Skeletal muscle satellite cell (primary cell): ENCODE measurements around the gene PRPF19. TPM values are rescaled to one million over a fixed set of nuclear protein-coding genes. Genes with fewer than 3 reads are reported as not detected.
A peak's percentile ranks its signal among the peaks of the same experiment; 100 is the strongest.

ENCODE experiments used
- H3K27me3 ChIP-seq: 2 replicates; pipeline ENCODE4 v1.7.0; 2013; ENCODE audit warnings: low read length; ENCODE audit not compliant: control insufficient read depth, insufficient read depth
- H3K36me3 ChIP-seq: 2 replicates; pipeline ENCODE4 v1.7.0; 2013; ENCODE audit warnings: mild to moderate bottlenecking, control low read depth, low read length; ENCODE audit not compliant: insufficient read depth
- H3K4me1 ChIP-seq: 2 replicates; pipeline ENCODE4 v1.7.0; 2013; ENCODE audit warnings: low read length; ENCODE audit not compliant: control insufficient read depth, insufficient read depth
- H3K4me2 ChIP-seq: 2 replicates; pipeline ENCODE4 v1.7.0; 2013; ENCODE audit warnings: mild to moderate bottlenecking, low read length
- H3K4me3 ChIP-seq: 2 replicates; pipeline ENCODE4 v1.7.0; 2013; ENCODE audit warnings: low read length
- H3K9ac ChIP-seq: 2 replicates; pipeline ENCODE4 v1.7.0; 2013; ENCODE audit warnings: mild to moderate bottlenecking, low read depth, low read length, moderate library complexity
- H3K9me3 ChIP-seq: replicated peaks from 2 replicates; pipeline ENCODE4 v1.7.0; 2013; ENCODE audit warnings: mild to moderate bottlenecking, control low read depth, low read length
- total RNA-seq: library from RNA; depleted of rRNA; stranded (reverse); fragments of >200 nt; gene quantifications from 2 replicates; pipeline ENCODE4 v1.2.3, GENCODE V29; 2012; rRNA removed

The PRPF19 gene
- total RNA-seq: 60.1 and 74.9 TPM in 2 replicates

DNA sequence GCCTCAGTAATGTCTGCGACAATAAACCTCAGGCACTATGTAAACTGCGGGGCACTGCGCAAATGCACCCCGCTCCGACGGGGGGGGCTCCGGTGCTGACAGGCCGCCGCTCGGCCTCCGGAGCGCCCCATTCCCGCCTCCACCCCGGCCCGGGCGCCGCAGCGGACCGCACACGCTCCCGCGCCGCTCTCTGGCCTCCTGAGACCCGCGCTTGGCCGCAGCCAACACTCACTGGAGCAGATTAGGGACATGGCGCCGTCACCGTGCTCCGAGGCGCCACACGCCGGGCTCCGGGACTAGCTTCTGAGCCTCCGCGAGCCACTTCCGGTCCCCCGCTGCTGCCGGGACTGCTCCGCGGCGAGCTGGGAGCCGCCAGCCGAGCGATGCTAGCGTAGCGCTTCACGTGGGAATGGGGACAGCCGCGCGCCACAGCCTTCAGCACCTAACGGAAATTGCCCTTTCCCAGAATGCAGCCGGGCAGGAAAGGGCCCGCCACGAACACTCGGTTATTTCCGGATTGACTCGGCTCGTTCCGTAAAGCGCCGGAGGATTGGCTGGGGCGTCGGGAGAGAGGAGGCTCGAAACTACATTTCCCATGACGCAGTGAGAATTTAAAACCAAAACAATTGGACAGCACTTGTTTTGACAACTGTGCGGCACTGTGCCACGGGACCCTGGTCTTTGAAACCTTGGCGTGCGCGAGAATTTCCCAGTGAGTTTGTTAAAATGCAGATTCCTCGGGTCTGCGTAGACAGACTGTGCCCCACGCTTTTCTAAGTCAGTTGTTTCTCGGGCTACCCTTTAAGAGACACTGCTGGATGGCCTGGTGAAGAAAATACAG, at the start of gene PRPF19:
Gene PRPF19, minus strand, starts transcription at position 454 of the 841 bp plus-strand sequence. Its CDS starts 203 bp downstream, at position 251.
- Histone ChIP-seq H3K36me3 (peaks cover 23% of the 10 kb centered on the region), H3K9ac (peak within 1 kb of the TSS; percentile 99), H3K27me3 (peaks cover 25% of the 10 kb centered on the region), H3K4me2 (peak within 1 kb of the TSS; percentile 88), H3K4me3 (peak within 1 kb of the TSS; percentile 94), H3K4me1 (peaks cover 16% of the 10 kb centered on the region), H3K9me3 (no peaks in the 10 kb centered on the region)

DNA sequence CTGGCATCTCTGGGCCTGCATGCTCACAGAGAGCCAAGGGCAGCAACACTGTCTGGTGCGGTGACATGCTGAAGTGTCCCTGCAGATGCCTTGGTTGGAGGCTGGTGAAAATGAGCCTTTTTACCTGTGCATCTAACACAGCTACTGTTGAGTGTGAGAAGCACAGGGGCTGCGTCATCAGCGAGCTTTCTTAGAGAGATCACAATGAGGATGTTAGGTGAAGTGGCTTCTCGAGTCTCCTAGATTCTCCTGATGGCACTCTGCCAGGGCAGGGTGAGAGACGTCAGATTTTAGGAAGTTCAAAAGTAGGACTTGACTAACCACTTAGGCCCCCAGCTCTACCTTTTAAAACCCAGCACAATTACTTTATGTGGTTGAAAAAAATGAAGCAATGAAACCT, 49.2 kb upstream of the PRPF19 start:
- Histone ChIP-seq H3K9ac (no peak overlapping the region), H3K4me3 (no peak overlapping the region), H3K4me2 (no peak overlapping the region), H3K36me3 (no peaks in the 10 kb centered on the region), H3K9me3 (no peaks in the 10 kb centered on the region), H3K27me3 (peaks cover 16% of the 10 kb centered on the region), H3K4me1 (peaks cover 12% of the 10 kb centered on the region)

DNA sequence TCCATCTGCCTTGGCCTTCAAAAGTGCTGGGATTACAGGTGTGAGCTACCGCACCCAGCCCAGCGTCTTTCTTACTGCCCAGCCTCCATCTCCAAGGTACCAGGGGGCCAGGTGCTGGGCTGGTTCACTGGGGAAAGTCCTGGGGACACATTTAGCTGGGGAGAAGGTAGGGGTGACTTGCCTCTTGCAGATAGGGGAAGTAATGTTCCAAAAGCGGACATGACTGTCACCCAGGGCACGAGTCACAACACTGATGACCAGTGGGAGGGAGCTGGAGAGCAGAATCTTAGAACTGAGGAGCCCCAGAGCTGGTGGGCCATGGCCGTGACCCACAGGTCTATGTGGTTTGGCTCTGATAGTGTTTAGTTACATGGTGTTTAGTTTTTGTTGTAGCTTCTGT, 48.0 kb upstream of the PRPF19 start:
- H3K4me2 ChIP-seq: no peak overlapping the region
- no peak overlapping the region for H3K9ac ChIP-seq
- H3K4me1 ChIP-seq: peaks cover 12% of the 10 kb centered on the region
- H3K9me3 ChIP-seq: no peaks in the 10 kb centered on the region
- no peaks in the 10 kb centered on the region for H3K36me3 ChIP-seq
- H3K4me3 ChIP-seq: no peak overlapping the region
- peaks cover 9% of the 10 kb centered on the region for H3K27me3 ChIP-seq

DNA sequence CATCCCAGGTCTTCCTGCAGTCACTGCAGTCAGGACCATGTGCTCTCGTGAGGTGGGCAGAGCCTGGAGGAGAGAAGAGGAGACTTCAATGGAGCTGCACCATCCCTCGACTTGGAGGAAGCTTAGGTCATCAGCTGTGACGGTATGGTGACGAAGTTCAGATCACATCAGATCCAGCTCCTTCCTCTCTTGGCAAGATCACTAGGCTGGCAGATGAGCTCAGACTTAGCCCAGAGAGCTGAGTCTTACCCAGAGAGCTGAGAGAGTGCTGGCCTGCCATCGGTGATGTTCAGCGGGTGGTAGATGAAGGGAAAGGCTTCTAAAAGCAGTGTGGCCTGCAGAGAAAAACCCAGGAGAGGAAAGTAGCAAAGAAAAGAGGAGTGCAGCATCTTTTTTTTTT, 47.4 kb upstream of the PRPF19 start:
- Histone ChIP-seq H3K9ac (no peak overlapping the region), H3K4me3 (no peak overlapping the region), H3K9me3 (no peaks in the 10 kb centered on the region), H3K4me1 (peaks cover 12% of the 10 kb centered on the region), H3K27me3 (peaks cover 4% of the 10 kb centered on the region), H3K36me3 (no peaks in the 10 kb centered on the region), H3K4me2 (no peak overlapping the region)

DNA sequence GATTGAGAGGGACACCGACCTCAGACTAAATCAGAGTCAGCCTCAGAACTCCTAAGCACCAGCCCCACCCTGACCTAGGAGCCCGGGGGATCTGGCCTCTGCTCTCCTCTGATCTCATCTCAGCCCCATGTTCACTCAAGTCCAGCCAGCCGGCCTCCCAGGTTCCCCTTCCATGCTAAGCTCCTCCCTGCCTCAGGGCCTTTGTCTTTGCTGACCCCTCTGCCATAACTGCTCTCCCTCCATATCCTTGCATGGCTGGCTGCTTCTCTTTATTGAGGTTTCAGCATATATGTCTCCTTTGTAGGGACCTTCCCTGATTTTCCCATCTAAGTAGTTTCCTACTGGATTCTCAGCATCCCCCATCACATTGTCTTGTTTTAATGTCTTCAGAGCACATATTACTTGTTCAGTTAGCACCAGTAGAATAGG, 46.4 kb upstream of the PRPF19 start:
- peaks cover 4% of the 10 kb centered on the region for H3K27me3 ChIP-seq
- H3K9ac ChIP-seq: no peak overlapping the region
- peaks cover 12% of the 10 kb centered on the region for H3K4me1 ChIP-seq
- no peaks in the 10 kb centered on the region for H3K9me3 ChIP-seq
- peak overlapping the region; percentile 69 for H3K4me3 ChIP-seq
- H3K4me2 ChIP-seq: peak overlapping the region; percentile 89
- H3K36me3 ChIP-seq: no peaks in the 10 kb centered on the region

- peaks cover 12% of the 10 kb centered on the region for H3K4me1 ChIP-seq
- H3K9me3 ChIP-seq: no peaks in the 10 kb centered on the region
- no peaks in the 10 kb centered on the region for H3K36me3 ChIP-seq
- H3K27me3 ChIP-seq: peaks cover 4% of the 10 kb centered on the region
- H3K9ac ChIP-seq: peak within 1 kb of the TSS; percentile 83
- peak within 1 kb of the TSS; percentile 89 for H3K4me2 ChIP-seq
- peak within 1 kb of the TSS; percentile 69 for H3K4me3 ChIP-seq
These were observed 45.7 kb upstream of the PRPF19 start, which contains the start of gene SLC15A3 for GRCh38 chr11:60951904-60952741. SLC15A3 (minus strand) TSS chr11:60952176; CDS start chr11:60951551, 625 bp downstream.

- Histone ChIP-seq H3K36me3 (no peaks in the 10 kb centered on the region), H3K27me3 (peaks cover 4% of the 10 kb centered on the region), H3K4me1 (peaks cover 12% of the 10 kb centered on the region), H3K4me2 (peak overlapping the region; percentile 89), H3K9me3 (no peaks in the 10 kb centered on the region), H3K9ac (peak overlapping the region; percentile 83), H3K4me3 (peak overlapping the region; percentile 69)
These were observed 45.2 kb upstream of the PRPF19 start for GRCh38 chr11:60951606-60951903.

- H3K9me3 ChIP-seq: no peaks in the 10 kb centered on the region
- peak overlapping the region; percentile 89 for H3K4me2 ChIP-seq
- peak overlapping the region; percentile 69 for H3K4me3 ChIP-seq
- peaks cover 4% of the 10 kb centered on the region for H3K27me3 ChIP-seq
- H3K36me3 ChIP-seq: no peaks in the 10 kb centered on the region
- peak overlapping the region; percentile 83 for H3K9ac ChIP-seq
- H3K4me1 ChIP-seq: peaks cover 12% of the 10 kb centered on the region
These were observed 44.7 kb upstream of the PRPF19 start for GRCh38 chr11:60950933-60951605.

GRCh38 chr11:60950024-60950423, 43.6 kb upstream of the PRPF19 start:
- Histone ChIP-seq H3K9me3 (no peaks in the 10 kb centered on the region), H3K36me3 (no peaks in the 10 kb centered on the region), H3K27me3 (peaks cover 4% of the 10 kb centered on the region), H3K4me1 (peaks cover 12% of the 10 kb centered on the region), H3K9ac (no peak overlapping the region), H3K4me2 (no peak overlapping the region), H3K4me3 (no peak overlapping the region)

- H3K36me3 ChIP-seq: no peaks in the 10 kb centered on the region
- H3K27me3 ChIP-seq: peaks cover 4% of the 10 kb centered on the region
- no peak overlapping the region for H3K4me3 ChIP-seq
- peaks cover 12% of the 10 kb centered on the region for H3K4me1 ChIP-seq
- no peak overlapping the region for H3K9ac ChIP-seq
- no peak overlapping the region for H3K4me2 ChIP-seq
- H3K9me3 ChIP-seq: no peaks in the 10 kb centered on the region
These were observed 41.9 kb upstream of the PRPF19 start for GRCh38 chr11:60948250-60948649.

GRCh38 chr11:60947700-60948099, 41.3 kb upstream of the PRPF19 start:
- H3K4me2 ChIP-seq: no peak overlapping the region
- no peaks in the 10 kb centered on the region for H3K9me3 ChIP-seq
- no peak overlapping the region for H3K9ac ChIP-seq
- H3K4me3 ChIP-seq: no peak overlapping the region
- H3K27me3 ChIP-seq: peaks cover 4% of the 10 kb centered on the region
- no peaks in the 10 kb centered on the region for H3K36me3 ChIP-seq
- peaks cover 12% of the 10 kb centered on the region for H3K4me1 ChIP-seq
